GM21786 (cell line): ENCODE measurements around the gene SHROOM3.

Experiments
- ATAC-seq: cut with Tn5 transposase; IDR thresholded peaks from one replicate; pipeline ENCODE4 v1.9.1; 2021; ENCODE audit not compliant: unreplicated experiment

The SHROOM3 gene

GRCh38 chr4:76688619-76689144, 253.7 kb downstream of the SHROOM3 start:
- ATAC-seq: no peak

- ATAC-seq: peak; percentile 49
Observed at GRCh38 chr4:76689145-76689817, 254.3 kb downstream of the SHROOM3 start.

- no peak for ATAC-seq
Observed at GRCh38 chr4:76690011-76690905, 255.2 kb downstream of the SHROOM3 start.

- no peak for ATAC-seq
Observed at GRCh38 chr4:76690906-76691275, 255.9 kb downstream of the SHROOM3 start.

GRCh38 chr4:76691807-76692582, 257.0 kb downstream of the SHROOM3 start:
- ATAC-seq: no peak

- ATAC-seq: no peak
Observed at GRCh38 chr4:76692761-76693160, 257.7 kb downstream of the SHROOM3 start.

GRCh38 chr4:76694056-76694455, 259.0 kb downstream of the SHROOM3 start:
- no peak for ATAC-seq

GRCh38 chr4:76696109-76696508, 261.1 kb downstream of the SHROOM3 start:
- no peak for ATAC-seq

- peak; percentile 85 for ATAC-seq
Observed at GRCh38 chr4:76697129-76697803, 262.2 kb downstream of the SHROOM3 start.

- no peak for ATAC-seq
Observed at GRCh38 chr4:76698141-76698540, 263.1 kb downstream of the SHROOM3 start.

- ATAC-seq: no peak
Observed at GRCh38 chr4:76699751-76700310, 264.8 kb downstream of the SHROOM3 start.

GRCh38 chr4:76702440-76703122, 267.6 kb downstream of the SHROOM3 start:
- no peak for ATAC-seq

- ATAC-seq: no peak
Observed at GRCh38 chr4:76703123-76703490, 268.1 kb downstream of the SHROOM3 start.

GRCh38 chr4:76703676-76704075, 268.6 kb downstream of the SHROOM3 start:
- ATAC-seq: no peak

GRCh38 chr4:76704133-76704881, 269.3 kb downstream of the SHROOM3 start:
- no peak for ATAC-seq

- ATAC-seq: no peak
Observed at GRCh38 chr4:76705472-76705871, 270.4 kb downstream of the SHROOM3 start.

GRCh38 chr4:76706581-76706980, 271.6 kb downstream of the SHROOM3 start:
- no peak for ATAC-seq

GRCh38 chr4:76708971-76709771, 274.1 kb downstream of the SHROOM3 start:
- no peak for ATAC-seq

- no peak for ATAC-seq
Observed at GRCh38 chr4:76709772-76710090, 274.7 kb downstream of the SHROOM3 start.
